Activated CD8-positive, alpha-beta memory T cell treated with anti-CD3 and anti-CD28 coated beads for 48 hours (primary cell): ENCODE results near the gene COL27A1.

Experiments
- DNase-seq, 3 experiments: peaks; one replicate each; pipeline ENCODE4 v3.0.0-alpha.2; 2020; ENCODE audit warnings: low read depth in 2 of 3, low spot score in 2 of 3

Gene COL27A1

GRCh38 chr9:114223564-114224246 is 68.4 kb downstream of the COL27A1 start:
- DNase-seq, result no peak

DNA sequence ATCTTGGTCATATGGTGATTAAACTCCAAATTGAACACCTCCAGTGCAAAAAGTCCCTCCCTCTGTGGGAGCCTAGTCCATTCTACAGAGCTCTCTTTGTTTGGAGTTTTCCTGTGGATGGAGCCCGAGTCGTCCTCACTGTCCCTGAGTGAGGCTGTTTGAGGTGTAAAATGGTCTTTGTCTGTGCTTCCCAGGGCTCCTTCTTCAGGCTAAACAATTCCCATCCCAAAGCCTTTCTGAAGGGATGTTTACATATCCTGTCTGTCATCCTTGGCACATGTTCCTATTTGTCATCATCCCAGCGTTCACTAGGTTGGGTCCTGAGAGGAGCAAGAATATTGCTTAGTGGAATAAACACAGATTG is 68.9 kb downstream of the COL27A1 start:
- DNase-seq, result no peak

DNA sequence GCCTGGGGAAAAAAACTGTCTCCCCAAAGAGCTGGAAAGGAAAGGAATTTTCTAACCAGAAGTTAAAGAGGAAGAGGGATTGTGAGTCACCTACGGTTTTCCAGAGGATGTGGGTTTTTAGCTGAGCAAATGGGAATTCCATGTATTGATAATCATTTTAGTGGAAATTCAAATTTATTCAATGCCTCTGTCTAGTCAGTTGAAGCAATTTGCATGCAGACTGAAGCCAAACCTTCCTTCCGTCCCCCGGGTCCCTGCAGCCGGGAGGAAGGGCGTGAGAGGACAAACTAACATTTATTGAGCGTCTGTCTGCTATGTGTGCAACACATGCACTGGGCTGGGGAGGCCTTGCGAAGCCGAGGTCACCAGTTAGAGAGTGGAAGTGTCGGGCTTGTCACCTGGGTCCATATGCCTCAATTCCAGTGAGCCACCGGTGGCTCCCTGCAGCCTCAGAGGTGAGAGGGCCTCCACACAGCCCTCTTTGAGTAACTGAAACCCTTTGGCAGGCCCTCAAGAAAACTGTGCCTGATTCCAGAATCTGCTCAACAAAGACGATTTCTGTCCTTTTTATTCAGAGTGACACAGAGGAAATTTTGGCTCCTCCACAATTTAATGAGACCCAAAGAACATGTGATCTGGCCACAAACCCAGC is 70.3 kb downstream of the COL27A1 start:
- no peak for DNase-seq

GRCh38 chr9:114226246-114227055 is 71.1 kb downstream of the COL27A1 start:
- DNase-seq, result no peak

DNA sequence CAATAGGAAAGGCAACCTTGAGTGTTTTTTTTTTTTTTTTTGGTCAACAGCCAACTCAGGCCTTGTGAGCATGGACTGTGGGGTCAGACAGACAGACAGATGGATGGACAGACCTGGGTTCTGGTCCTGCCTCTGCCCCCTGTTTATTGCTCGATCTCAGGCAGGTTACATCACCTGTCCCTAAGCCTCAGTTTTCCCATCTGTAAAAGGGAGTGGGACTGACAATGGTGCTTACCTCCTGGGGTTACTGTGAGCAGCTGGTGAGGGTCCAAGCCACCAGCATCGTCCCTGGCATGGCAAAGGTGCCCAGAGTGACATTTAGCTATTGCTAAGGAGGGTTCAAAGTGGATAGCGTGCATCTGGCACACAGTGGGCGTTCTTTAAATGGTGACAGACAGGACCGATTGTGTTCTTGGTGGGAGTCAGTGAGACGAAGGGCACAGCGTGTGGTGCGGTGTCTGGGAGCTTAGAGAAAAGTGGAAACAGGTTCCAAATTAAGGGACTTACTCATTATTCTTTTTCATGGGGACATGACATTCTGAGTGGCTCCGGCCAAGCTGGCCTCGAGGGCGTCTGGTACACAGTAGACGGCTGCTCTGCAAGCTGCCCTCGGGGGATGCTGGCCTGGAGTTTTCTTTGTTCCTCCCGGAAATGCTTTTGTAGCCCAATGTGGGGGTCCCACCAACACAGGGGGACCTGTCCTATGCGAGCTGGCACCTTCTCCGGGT is 72.1 kb downstream of the COL27A1 start:
- DNase-seq, result no peak

- DNase-seq, result no peak
Measured at GRCh38 chr9:114228016-114228808, 72.9 kb downstream of the COL27A1 start.

- DNase-seq, result no peak
Measured at GRCh38 chr9:114229295-114229694, 74.0 kb downstream of the COL27A1 start.

GRCh38 chr9:114230068-114230467 is 74.7 kb downstream of the COL27A1 start:
- no peak for DNase-seq

GRCh38 chr9:114231273-114231672 is 75.9 kb downstream of the COL27A1 start:
- DNase-seq, result no peak

GRCh38 chr9:114231719-114232449 is 76.5 kb downstream of the COL27A1 start:
- DNase-seq, result no peak

DNA sequence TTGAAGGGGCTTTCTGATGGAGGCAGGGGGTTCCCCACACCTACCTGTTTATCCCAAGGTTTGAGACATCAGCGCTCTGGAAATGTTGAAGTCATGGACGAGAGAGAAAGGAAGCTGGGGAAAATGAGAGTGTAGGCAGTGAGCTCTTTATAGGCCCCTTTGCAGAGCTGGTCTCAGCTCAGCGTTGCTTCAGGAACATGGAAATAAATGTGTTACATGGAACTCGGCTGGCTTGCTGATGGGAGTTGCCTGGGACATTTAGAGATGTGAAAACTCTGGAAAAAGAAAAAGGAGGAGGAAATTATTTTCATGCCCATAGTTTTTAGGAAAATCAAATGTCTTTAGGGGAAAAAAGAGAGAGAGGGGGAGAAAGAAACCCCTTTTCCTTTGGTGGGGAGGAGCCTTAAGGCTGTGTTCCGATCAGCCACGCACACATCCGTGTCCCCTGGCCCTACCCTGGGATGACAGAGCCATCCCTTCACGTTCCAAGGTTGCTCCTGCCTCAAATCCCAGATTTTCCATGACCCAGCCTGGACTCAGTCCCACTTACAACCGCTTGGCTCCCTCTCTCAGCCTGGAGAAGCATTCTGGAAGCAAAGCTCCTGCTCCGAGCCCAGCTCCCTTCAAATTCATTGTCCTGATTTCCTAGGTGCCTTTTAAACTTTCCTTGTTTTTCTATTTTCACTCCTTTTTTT is 78.3 kb downstream of the COL27A1 start:
- DNase-seq, result no peak

- DNase-seq, result no peak
Measured at GRCh38 chr9:114235033-114235661, 79.8 kb downstream of the COL27A1 start.

DNA sequence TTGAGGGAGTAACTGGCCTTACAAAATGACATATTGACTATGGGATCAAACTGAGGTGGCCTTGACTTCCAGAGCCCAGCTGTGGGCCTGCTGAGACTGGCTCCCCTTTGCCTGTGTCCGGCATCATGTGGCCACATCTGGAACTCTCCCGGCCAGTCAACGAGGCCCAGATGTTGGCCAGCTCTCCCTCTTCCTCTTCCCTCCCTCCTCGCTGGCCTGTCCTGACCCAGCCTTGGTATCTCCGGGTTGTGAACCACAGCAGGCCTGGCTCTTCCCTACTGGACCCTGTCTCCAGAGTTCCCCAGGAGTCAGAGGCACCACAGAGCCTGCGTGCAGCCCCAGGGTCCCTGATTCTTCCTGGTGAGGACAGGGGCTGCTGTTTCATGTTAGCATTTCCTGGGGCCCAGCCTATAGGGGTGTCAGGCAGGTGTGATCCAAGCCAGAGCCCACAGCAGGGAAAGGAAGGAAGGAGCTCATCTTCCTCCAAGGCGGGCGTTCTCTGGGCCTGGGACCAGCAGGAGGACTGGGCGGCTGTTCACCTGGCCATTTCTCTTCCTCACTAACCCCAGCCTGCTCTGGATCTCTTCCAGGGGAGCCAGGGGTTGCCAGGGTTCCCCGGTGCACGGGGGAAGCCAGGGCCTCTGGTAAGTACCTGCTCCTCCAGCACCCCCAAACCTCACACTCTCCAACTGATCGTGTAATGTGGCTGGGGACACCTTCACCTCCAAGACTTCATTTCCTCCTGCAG is 81.2 kb downstream of the COL27A1 start:
- DNase-seq, result no peak

GRCh38 chr9:114237247-114237646 is 81.9 kb downstream of the COL27A1 start:
- DNase-seq, result no peak

DNA sequence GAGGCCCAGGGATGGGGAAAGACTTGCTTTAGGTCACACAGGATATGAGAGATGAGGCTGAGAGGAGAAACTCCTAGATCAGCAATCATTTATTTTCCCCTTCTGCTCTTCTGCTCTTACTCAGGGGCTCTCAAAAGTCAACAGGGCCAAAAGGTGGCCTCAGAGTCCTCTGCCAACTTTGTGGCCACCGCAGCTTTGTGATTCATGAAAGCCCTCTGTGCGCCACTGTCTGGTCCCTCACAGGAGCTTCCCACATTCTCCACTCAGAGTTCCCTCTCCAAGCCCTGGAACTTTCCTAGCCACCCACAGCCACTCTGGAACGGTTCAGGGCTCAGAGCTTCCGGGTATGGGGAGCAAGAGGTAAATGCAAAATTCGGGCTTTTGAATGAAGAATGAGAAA is 82.4 kb downstream of the COL27A1 start:
- DNase-seq, result no peak

GRCh38 chr9:114238472-114238871 is 83.1 kb downstream of the COL27A1 start:
- no peak for DNase-seq

GRCh38 chr9:114238891-114239875 is 83.8 kb downstream of the COL27A1 start:
- DNase-seq, result no peak
